ENCODE measurements around the gene SRPRB. TPM values are rescaled to one million over a fixed set of nuclear protein-coding genes. Genes with fewer than 3 reads are reported as not detected.

SRPRB gene
- polyA plus RNA-seq, 1 of the 3 experiments (the other 2 are of a cell fraction): 54.3 TPM

DNA sequence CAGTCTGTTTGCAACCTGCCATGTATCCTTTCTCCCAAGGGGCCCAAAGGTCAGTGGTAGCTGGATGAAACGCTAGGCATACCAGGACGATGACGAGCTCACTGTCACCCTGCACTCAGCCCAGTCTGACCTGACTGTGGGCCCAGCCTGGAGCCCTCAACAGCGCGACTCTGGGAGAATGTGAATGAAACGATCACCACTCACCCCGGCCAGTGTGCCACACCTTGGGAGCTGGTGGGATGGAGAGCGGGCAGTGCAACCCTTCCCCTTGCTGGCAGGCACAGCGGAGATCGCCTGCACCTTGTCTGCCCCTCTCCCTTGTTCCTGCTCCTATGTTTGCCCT is 27.2 kb downstream of the SRPRB start:
- no peak overlapping the region for H3K9ac ChIP-seq
- no peaks in the 10 kb centered on the region for H3K27me3 ChIP-seq (ENCODE audit: insufficient read depth)
- H3K4me3 ChIP-seq (ENCODE audit: low read depth in 2 of 2, low read length in 1 of 2): no peak overlapping the region
- CTCF ChIA-PET: interaction anchor here (1.9 kb wide), 1 partner anchor 380 kb away, joined by 6 read pairs; no protein-coding TSS in a partner anchor
- POLR2A ChIA-PET: no interaction called here
- no peak for DNase-seq
- no peak overlapping the region for H2AFZ ChIP-seq (ENCODE audit: low read depth)
- H3K4me2 ChIP-seq: no peak overlapping the region
- no peak overlapping the region for H3K27ac ChIP-seq (ENCODE audit: low read depth in 2 of 2, low read length in 1 of 2)
- H3K9me2 ChIP-seq: no peaks in the 10 kb centered on the region
- WGBS (ENCODE audit: low lambda C conversion rate): no CpG with 5 or more reads among the region's 10 CpGs
- no peaks in the 10 kb centered on the region for H3F3A ChIP-seq (replicated peaks; ENCODE audit: insufficient read depth)
- no peaks in the 10 kb centered on the region; a peak in 1 of 4 replicates for H3K4me1 ChIP-seq (ENCODE audit: control insufficient read depth in 1 of 2, insufficient read depth in 2 of 2, low read depth in 1 of 2, low read length in 1 of 2)
- H3K79me2 ChIP-seq (ENCODE audit: insufficient read depth): no peaks in the 10 kb centered on the region
- TF ChIP-seq CHD2 (IDR thresholded peaks at IDR 0.05; ENCODE audit: low read length, partially characterized antibody) (no peak), RXRA (IDR thresholded peaks at IDR 0.05; ENCODE audit: borderline replicate concordance, low read depth) (no peak), MXI1 (IDR thresholded peaks at IDR 0.05; ENCODE audit: low read depth, low read length) (no peak), GABPA (IDR thresholded peaks at IDR 0.05; ENCODE audit: low read depth) (no peak), ELF1 (IDR thresholded peaks at IDR 0.05) (no peak)
- TF ChIP-seq, protein P1, sequence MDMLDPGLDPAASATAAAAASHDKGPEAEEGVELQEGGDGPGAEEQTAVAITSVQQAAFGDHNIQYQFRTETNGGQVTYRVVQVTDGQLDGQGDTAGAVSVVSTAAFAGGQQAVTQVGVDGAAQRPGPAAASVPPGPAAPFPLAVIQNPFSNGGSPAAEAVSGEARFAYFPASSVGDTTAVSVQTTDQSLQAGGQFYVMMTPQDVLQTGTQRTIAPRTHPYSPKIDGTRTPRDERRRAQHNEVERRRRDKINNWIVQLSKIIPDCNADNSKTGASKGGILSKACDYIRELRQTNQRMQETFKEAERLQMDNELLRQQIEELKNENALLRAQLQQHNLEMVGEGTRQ (IDR thresholded peaks at IDR 0.05; ENCODE audit: borderline replicate concordance, low read depth, low read length): no peak
- H4K20me1 ChIP-seq (ENCODE audit: insufficient read depth): no peaks in the 10 kb centered on the region
- H3K9me3 ChIP-seq: no peaks in the 10 kb centered on the region
- no peaks in the 10 kb centered on the region for H3K36me3 ChIP-seq (replicated peaks in 1 of 2; ENCODE audit: control insufficient read depth in 1 of 2, insufficient read depth in 2 of 2, low read length in 1 of 2)

DNA sequence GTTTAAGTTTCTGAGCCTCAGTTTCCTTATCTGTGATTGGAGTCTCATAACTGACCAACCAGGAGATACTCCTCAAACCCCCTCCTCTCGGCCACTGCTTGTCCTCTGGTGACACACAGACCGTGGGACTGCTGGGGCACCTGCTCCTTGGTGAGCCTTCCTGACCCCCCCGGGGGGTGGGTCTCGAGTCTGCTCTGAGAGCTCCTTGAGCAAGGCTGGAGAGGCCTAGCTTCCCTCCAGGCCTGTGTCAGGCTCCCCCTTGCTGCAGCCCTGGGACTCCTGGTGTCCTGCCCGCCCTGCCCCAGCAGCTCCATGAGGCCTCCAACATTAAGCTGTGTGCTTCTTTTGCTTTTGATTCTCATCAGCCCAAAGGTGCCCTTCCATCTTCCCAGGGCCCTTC is 27.7 kb downstream of the SRPRB start:
- no peaks in the 10 kb centered on the region for H3K79me2 ChIP-seq (ENCODE audit: insufficient read depth)
- 31% methylated on average over 2 of the region's 5 CpGs for WGBS (ENCODE audit: low lambda C conversion rate)
- no peak overlapping the region for H3K4me2 ChIP-seq
- ChIA-PET CTCF (interaction anchor here (1.9 kb wide), 1 partner anchor 379 kb away, joined by 6 read pairs; no protein-coding TSS in a partner anchor), POLR2A (no interaction called here)
- no peaks in the 10 kb centered on the region for H3K9me3 ChIP-seq
- H3K36me3 ChIP-seq (replicated peaks in 1 of 2; ENCODE audit: control insufficient read depth in 1 of 2, insufficient read depth in 2 of 2, low read length in 1 of 2): no peaks in the 10 kb centered on the region
- H3K9me2 ChIP-seq: no peaks in the 10 kb centered on the region
- TF ChIP-seq, protein P2, sequence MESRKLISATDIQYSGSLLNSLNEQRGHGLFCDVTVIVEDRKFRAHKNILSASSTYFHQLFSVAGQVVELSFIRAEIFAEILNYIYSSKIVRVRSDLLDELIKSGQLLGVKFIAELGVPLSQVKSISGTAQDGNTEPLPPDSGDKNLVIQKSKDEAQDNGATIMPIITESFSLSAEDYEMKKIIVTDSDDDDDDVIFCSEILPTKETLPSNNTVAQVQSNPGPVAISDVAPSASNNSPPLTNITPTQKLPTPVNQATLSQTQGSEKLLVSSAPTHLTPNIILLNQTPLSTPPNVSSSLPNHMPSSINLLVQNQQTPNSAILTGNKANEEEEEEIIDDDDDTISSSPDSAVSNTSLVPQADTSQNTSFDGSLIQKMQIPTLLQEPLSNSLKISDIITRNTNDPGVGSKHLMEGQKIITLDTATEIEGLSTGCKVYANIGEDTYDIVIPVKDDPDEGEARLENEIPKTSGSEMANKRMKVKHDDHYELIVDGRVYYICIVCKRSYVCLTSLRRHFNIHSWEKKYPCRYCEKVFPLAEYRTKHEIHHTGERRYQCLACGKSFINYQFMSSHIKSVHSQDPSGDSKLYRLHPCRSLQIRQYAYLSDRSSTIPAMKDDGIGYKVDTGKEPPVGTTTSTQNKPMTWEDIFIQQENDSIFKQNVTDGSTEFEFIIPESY (IDR thresholded peaks at IDR 0.05; ENCODE audit: borderline replicate concordance, low read depth): no peak
- TF ChIP-seq, protein P3, sequence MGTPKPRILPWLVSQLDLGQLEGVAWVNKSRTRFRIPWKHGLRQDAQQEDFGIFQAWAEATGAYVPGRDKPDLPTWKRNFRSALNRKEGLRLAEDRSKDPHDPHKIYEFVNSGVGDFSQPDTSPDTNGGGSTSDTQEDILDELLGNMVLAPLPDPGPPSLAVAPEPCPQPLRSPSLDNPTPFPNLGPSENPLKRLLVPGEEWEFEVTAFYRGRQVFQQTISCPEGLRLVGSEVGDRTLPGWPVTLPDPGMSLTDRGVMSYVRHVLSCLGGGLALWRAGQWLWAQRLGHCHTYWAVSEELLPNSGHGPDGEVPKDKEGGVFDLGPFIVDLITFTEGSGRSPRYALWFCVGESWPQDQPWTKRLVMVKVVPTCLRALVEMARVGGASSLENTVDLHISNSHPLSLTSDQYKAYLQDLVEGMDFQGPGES (IDR thresholded peaks at IDR 0.05; ENCODE audit: low read depth, low read length): no peak
- TF ChIP-seq RCOR1 (IDR thresholded peaks at IDR 0.05; ENCODE audit: low read length) (no peak), EZH2phosphoT487 (IDR thresholded peaks at IDR 0.05; ENCODE audit: borderline replicate concordance, low read depth) (no peak), EP300 (IDR thresholded peaks at IDR 0.05; ENCODE audit: borderline replicate concordance in 1 of 2, low read depth in 1 of 2, low read length in 1 of 2) (no peak), MXI1 (IDR thresholded peaks at IDR 0.05; ENCODE audit: low read depth, low read length) (no peak), FOSL2 (IDR thresholded peaks at IDR 0.05; ENCODE audit: borderline replicate concordance, low read depth) (no peak), GABPA (IDR thresholded peaks at IDR 0.05; ENCODE audit: low read depth) (no peak)
- TF ChIP-seq, protein P4, sequence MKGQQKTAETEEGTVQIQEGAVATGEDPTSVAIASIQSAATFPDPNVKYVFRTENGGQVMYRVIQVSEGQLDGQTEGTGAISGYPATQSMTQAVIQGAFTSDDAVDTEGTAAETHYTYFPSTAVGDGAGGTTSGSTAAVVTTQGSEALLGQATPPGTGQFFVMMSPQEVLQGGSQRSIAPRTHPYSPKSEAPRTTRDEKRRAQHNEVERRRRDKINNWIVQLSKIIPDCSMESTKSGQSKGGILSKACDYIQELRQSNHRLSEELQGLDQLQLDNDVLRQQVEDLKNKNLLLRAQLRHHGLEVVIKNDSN (IDR thresholded peaks at IDR 0.05; ENCODE audit: borderline replicate concordance, low read depth): no peak
- no peaks in the 10 kb centered on the region for H3F3A ChIP-seq (replicated peaks; ENCODE audit: insufficient read depth)
- no peak overlapping the region for H3K4me3 ChIP-seq (ENCODE audit: low read depth in 2 of 2, low read length in 1 of 2)
- no peak overlapping the region for H3K27ac ChIP-seq (ENCODE audit: low read depth in 2 of 2, low read length in 1 of 2)
- H3K4me1 ChIP-seq (ENCODE audit: control insufficient read depth in 1 of 2, insufficient read depth in 2 of 2, low read depth in 1 of 2, low read length in 1 of 2): no peaks in the 10 kb centered on the region
- H4K20me1 ChIP-seq (ENCODE audit: insufficient read depth): no peaks in the 10 kb centered on the region
- no peak for DNase-seq
- H2AFZ ChIP-seq (ENCODE audit: low read depth): no peak overlapping the region
- H3K27me3 ChIP-seq (ENCODE audit: insufficient read depth): no peaks in the 10 kb centered on the region
- no peak overlapping the region for H3K9ac ChIP-seq

All from SK-N-SH (cell line).